Right lobe of liver (tissue), 6 donors: Measurements from ENCODE around the gene GNAI2. TPM values are rescaled to one million over a fixed set of nuclear protein-coding genes. Genes with fewer than 3 reads are reported as not detected.
"Not testable (repeated sequence)": the region's sequence is repeated elsewhere in the genome, so short reads cannot be mapped to it uniquely, and the experiment has no call there.

Experiments
- ATAC-seq, 4 donors: fragments of 200-7000 bp; cut with Tn5 transposase; one replicate each; pipeline ENCODE4 v1.9.1; 2020; ENCODE audit warnings: mild to moderate bottlenecking in 4 of 4, moderate library complexity in 4 of 4
- DNase-seq, 3 donors: peaks; one replicate each; pipeline ENCODE4 v3.0.0-alpha.2; 2020
- H3K27ac ChIP-seq, 3 donors: fragments of 200-600 bp; one replicate each; pipeline ENCODE4 v1.8.0; 2022
- H3K27me3 ChIP-seq, 2 donors: fragments of 200-600 bp; one replicate each; pipeline ENCODE4 v1.8.0; 2022
- H3K36me3 ChIP-seq, 4 donors: fragments of 200-600 bp; sonication (generic) in 1 of 4; one replicate each; pipeline versions ENCODE4 v1.5.1 to v1.8.0; 2017 to 2022; ENCODE audit warnings: control low read depth in 1 of 4
- H3K4me1 ChIP-seq, 4 donors: fragments of 200-600 bp; sonication (generic) in 1 of 4; one replicate each; pipeline versions ENCODE4 v1.5.1 to v1.8.0; 2017 to 2022; ENCODE audit warnings: control low read depth in 1 of 4
- H3K4me3 ChIP-seq, 3 donors: fragments of 200-600 bp; one replicate each; pipeline ENCODE4 v1.8.0; 2022
- H3K9me3 ChIP-seq, 4 donors: fragments of 200-600 bp; sonication (generic) in 1 of 4; one replicate each; pipeline versions ENCODE4 v1.5.1 to v1.8.0; 2017 to 2022; ENCODE audit warnings: control low read depth in 1 of 4
- CTCF ChIP-seq, 4 donors: fragments of 200-600 bp in 3 of 4; fragments of 450-650 bp in 1 of 4; IDR thresholded peaks; one replicate each; pipeline versions ENCODE4 v1.5.1 to v1.8.0; 2016 to 2022; ENCODE audit warnings: antibody characterized with exemption in 4 of 4, mild to moderate bottlenecking in 2 of 4
- POLR2A ChIP-seq: fragments of 450-650 bp; IDR thresholded peaks from one replicate; pipeline ENCODE4 v1.6.1; 2017; ENCODE audit warnings: antibody characterized with exemption, mild to moderate bottlenecking
- WGBS: methylation state at CpG from one replicate; pipeline ENCODE4 v1.1.6; 2018; ENCODE audit warnings: low coverage, low lambda C conversion rate; ENCODE audit not compliant: insufficient coverage; ENCODE audit errors: missing lambda C conversion rate; 5-methylcytosine and 5-hydroxymethylcytosine counted together
- intact Hi-C, 2 donors: fragments of 100-400 bp; cut with DNase I; formaldehyde crosslinking; loops; one replicate each; pipeline versions ENCODE4 v1.11.2 to v1.14.1; 2022
- total RNA-seq, 6 experiments: library from RNA; depleted of rRNA in 2 of 6; stranded (reverse); fragments of >200 nt in 2 of 6; fragmentation: NEBNext Ultra II Directional in 3 of 6; extraction: Animal tissue kit (Norgen Biotek cat#: 25700) in 3 of 6; gene quantifications; one replicate each; pipeline versions ENCODE4 v1.1.0 to v1.2.4, GENCODE V29; 2016 to 2023
- donor health status: DM: no; HTN: yes; CAD: no.
- donor health status: DM: no; HTN: no; CAD: no.
- donor health status: DM: no; HTN: no; CAD: no.
- donor health status: DM: no; HTN: yes; CAD: no.
- donor health status: DM: no; HTN: yes; CAD: no.

The GNAI2 gene
- total RNA-seq, 6 experiments from 2014 or later, result 73.3 to 125 (median 98.7) TPM

- peak overlapping the region in 1 of 3 donors; percentile 69 for H3K27ac ChIP-seq
- no peaks in the 10 kb centered on the region for H3K9me3 ChIP-seq
- peaks cover 0 to 46% (median 10%) of the 10 kb centered on the region in 4 donors for H3K4me1 ChIP-seq
- intact Hi-C loops, result no loop called here
- no peak for TF ChIP-seq POLR2A
- TF ChIP-seq CTCF (IDR thresholded peaks at IDR 0.05), result no peak
- no peaks in the 10 kb centered on the region for H3K27me3 ChIP-seq
- H3K4me3 ChIP-seq, result no peak overlapping the region
- WGBS, result no CpG with 5 or more reads among the region's 1 CpG
- ATAC-seq (peak in 2 of 4 donors; percentile 1 to 5), DNase-seq (peak in 1 of 3 donors; percentile 55)
- H3K36me3 ChIP-seq, result peaks cover 0 to 26% (median 4%) of the 10 kb centered on the region in 4 donors
Observed at GRCh38 chr3:50222169-50222528, 13.9 kb upstream of the GNAI2 start.

GRCh38 chr3:50224639-50225038 is 11.4 kb upstream of the GNAI2 start:
- Histone ChIP-seq H3K27ac (no peak overlapping the region), H3K4me3 (no peak overlapping the region), H3K36me3 (peaks cover 0 to 2% (median 0%) of the 10 kb centered on the region in 4 donors), H3K27me3 (no peaks in the 10 kb centered on the region), H3K9me3 (no peaks in the 10 kb centered on the region), H3K4me1 (peaks cover 0 to 40% (median 10%) of the 10 kb centered on the region in 4 donors)
- TF ChIP-seq CTCF (IDR thresholded peaks at IDR 0.05) (no peak), POLR2A (no peak)
- intact Hi-C loops, result loop anchor here (2.0 to 5.0 kb wide), 4 partner anchors 32 to 48 kb away; partner anchors contain the start of genes GNAT1 (in 1 of the 2) and SEMA3B (in 1 of the 2)
- WGBS, result 55% methylated on average over 5 of the region's 5 CpGs
- ATAC-seq, result no peak
- DNase-seq, result no peak

- ATAC-seq, result peak; percentile 1 to 8 (median 6)
- H3K4me3 ChIP-seq, result peak overlapping the region; percentile 71 to 85 (median 72)
- no peaks in the 10 kb centered on the region for H3K9me3 ChIP-seq
- under 1% methylated on average over 27 of the region's 40 CpGs for WGBS
- TF ChIP-seq POLR2A, result no peak
- peaks cover 0 to 17% (median 0%) of the 10 kb centered on the region in 4 donors for H3K4me1 ChIP-seq
- intact Hi-C loops, result loop anchor here (5.0 kb wide), 3 partner anchors 35 to 45 kb away; partner anchors contain the start of genes GNAT1 (in 1 of the 2) and SEMA3B (in 1 of the 2)
- no peaks in the 10 kb centered on the region for H3K27me3 ChIP-seq
- peak overlapping the region in 2 of 3 donors; percentile 19 to 62 for H3K27ac ChIP-seq
- DNase-seq, result no peak
- H3K36me3 ChIP-seq, result no peaks in the 10 kb centered on the region
Observed at GRCh38 chr3:50226888-50227389, 9.1 kb upstream of the GNAI2 start.

- Histone ChIP-seq H3K4me3 (peak overlapping the region; percentile 71 to 85 (median 72)), H3K27ac (peak overlapping the region in 2 of 3 donors; percentile 62 to 65), H3K9me3 (no peaks in the 10 kb centered on the region), H3K27me3 (no peaks in the 10 kb centered on the region), H3K36me3 (no peaks in the 10 kb centered on the region), H3K4me1 (peaks cover 0 to 16% (median 0%) of the 10 kb centered on the region in 4 donors)
- intact Hi-C loops, result loop anchor here (5.0 kb wide), 3 partner anchors 35 to 45 kb away; partner anchors contain the start of genes GNAT1 (in 1 of the 2) and SEMA3B (in 1 of the 2)
- no peak for TF ChIP-seq POLR2A
- peak; percentile 86 to 98 (median 93) for TF ChIP-seq CTCF (IDR thresholded peaks at IDR 0.05)
- DNase-seq, result peak; percentile 94 to 95 (median 95)
- peak; percentile 84 to 93 (median 88) for ATAC-seq
- whole genome bisulfite sequencing, result 2% methylated on average over 11 of the region's 51 CpGs
Observed at GRCh38 chr3:50227390-50228183, 8.4 kb upstream of the GNAI2 start.

- DNase-seq, ATAC-seq, H3K36me3 ChIP-seq, H3K27me3 ChIP-seq, H3K9me3 ChIP-seq: not testable (repeated sequence)
- peaks cover 0 to 16% (median 0%) of the 10 kb centered on the region in 4 donors for H3K4me1 ChIP-seq
- intact Hi-C loops, result loop anchor here (5.0 kb wide), 3 partner anchors 36 to 44 kb away; partner anchors contain the start of genes GNAT1 (in 1 of the 2) and SEMA3B (in 1 of the 2)
- WGBS, result 39% methylated on average over 14 of the region's 15 CpGs
- H3K4me3 ChIP-seq, result peak overlapping the region; percentile 71 to 85 (median 72)
- H3K27ac ChIP-seq, result peak overlapping the region in 1 of 3 donors; percentile 65
Observed at GRCh38 chr3:50228184-50228763, 7.7 kb upstream of the GNAI2 start.
